GM20000 (cell line): Measurements from ENCODE around the gene ADARB2.

Source experiments
- DNase-seq: peaks from one replicate; pipeline ENCODE4 v3.0.0; 2012; ENCODE audit warnings: low spot score
- TF ChIP-seq, protein P1 (sequence below): IDR thresholded peaks from 2 replicates; pipeline ENCODE4 v1.5.1; 2012; ENCODE audit warnings: mild to moderate bottlenecking, control low read depth; ENCODE audit errors: extremely low read depth, missing control alignments

Gene ADARB2

DNA sequence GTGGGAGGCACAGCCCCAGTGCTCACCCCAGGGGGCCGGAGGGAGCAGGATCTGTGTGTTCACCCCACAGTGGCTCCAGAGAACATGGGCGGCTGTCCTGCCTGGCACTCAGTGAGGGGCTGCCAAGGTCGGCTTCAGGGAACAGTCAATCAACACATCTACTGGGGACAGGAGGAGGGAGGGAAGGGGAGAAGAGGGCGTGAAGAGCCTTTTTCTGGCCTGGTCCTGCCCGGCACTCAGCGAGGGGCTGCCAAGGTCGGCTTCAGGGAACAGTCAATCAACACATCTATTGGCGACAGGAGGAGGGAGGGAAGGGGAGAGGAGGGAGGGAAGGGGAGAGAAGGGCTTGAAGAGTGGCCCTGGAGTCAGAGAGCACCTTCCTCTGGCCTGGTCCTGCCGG is 184.9 kb downstream of the ADARB2 start:
- DNase-seq, result no peak
- TF ChIP-seq, protein P1, sequence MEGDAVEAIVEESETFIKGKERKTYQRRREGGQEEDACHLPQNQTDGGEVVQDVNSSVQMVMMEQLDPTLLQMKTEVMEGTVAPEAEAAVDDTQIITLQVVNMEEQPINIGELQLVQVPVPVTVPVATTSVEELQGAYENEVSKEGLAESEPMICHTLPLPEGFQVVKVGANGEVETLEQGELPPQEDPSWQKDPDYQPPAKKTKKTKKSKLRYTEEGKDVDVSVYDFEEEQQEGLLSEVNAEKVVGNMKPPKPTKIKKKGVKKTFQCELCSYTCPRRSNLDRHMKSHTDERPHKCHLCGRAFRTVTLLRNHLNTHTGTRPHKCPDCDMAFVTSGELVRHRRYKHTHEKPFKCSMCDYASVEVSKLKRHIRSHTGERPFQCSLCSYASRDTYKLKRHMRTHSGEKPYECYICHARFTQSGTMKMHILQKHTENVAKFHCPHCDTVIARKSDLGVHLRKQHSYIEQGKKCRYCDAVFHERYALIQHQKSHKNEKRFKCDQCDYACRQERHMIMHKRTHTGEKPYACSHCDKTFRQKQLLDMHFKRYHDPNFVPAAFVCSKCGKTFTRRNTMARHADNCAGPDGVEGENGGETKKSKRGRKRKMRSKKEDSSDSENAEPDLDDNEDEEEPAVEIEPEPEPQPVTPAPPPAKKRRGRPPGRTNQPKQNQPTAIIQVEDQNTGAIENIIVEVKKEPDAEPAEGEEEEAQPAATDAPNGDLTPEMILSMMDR, result no peak

DNA sequence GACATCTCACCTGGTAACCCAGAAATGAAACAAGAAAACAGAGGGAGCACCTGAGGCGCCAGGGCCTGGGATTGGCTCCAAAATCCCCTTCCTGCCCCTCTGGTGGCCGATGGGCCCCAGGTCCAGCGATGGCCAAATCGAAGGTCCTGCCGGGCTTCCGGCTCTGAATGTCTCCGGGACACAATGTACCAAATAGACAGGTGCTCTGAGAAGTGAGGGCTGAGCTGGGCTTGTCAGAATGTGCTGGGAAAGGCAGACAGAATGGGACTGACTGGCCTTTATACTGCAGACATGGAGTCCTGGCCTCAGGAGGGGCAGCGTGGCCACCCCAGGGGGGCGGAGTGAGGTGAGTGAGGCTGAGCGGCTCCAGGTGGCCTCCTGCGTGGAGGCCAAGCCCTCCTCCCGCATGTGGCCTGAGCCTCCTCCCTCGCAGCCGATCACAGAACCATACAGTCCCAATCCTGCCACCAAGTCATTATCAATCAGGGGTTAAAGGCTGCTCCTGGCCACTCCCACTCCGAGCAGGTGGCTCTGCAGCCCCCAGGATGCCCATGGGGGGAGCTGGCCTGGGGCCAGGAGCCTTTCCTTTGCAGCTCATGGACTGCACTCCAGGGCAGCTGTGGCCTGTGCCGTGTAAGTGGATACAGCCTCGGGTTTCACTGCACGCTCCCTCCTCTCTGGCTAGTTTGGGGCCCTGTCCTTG is 185.5 kb downstream of the ADARB2 start:
- DNase-seq, result no peak
- TF ChIP-seq, protein P1, result no peak

DNA sequence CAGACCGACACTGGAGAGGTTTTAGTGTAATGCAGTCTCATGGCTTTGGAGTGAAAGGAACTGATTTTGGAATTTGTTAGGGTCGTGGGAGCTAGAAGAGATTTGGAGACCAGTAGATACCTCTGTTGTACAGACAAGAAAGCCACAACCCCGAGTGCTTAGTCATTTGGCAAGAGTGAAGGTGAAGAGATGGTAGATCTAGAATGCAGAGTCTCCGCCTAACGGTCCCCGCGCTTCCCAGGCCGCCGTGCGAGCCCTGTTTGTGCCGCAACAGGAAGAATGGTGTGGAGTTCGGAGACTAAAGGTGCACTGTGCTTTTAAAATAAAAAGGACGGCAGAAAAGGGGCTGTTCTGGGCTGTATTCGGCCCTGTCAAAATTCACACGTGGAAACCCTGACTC is 186.7 kb downstream of the ADARB2 start:
- TF ChIP-seq, protein P1, result no peak
- no peak for DNase-seq

DNA sequence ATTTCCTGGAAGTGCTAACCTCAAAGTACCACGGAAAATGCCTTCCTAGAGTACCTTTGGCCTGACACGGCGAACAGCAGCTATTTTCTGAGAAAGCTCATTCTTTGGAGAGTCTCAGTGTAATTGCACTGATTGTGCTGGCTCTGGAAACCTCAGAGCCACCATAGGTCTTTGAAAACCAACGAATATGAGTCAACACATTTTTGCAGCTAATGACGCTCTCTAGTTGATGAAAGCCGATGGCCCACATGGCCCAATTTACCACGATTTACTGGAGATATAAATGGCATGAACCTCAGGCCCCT is 187.1 kb downstream of the ADARB2 start:
- no peak for DNase-seq
- TF ChIP-seq, protein P1, result no peak

DNA sequence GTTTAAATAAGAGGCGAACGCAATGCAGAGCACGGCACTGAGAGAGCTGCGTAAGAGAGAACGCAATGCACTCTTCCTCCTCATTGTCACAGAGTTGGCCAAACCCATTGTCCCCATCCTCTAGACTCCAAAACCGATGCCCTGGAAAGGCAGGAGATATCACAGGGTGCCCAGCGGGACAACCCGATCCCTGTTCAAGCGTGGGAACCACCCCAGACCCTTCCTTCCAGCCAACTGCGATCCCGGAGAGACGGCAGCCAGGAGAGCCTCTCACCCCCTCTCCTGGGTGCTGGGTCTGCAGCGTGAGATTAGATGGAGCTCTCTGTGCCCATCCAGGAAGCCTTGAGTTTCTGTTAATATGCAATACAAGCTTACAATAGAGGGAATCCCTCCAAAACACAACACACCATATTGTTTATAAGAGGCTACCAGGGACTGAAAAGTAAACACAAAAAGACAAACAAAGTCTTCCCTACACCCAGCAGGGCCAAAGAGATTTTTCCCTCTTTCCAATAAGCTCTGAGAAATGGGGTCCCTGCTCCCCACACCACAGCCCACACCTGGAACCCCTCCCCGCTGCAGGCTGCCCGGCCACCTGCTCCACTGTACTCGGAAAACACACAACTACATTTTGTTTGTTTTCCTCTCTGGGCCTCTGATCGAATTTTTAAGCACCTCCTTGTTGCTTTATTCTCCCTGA is 187.6 kb downstream of the ADARB2 start:
- no peak for DNase-seq
- TF ChIP-seq, protein P1, result no peak

DNA sequence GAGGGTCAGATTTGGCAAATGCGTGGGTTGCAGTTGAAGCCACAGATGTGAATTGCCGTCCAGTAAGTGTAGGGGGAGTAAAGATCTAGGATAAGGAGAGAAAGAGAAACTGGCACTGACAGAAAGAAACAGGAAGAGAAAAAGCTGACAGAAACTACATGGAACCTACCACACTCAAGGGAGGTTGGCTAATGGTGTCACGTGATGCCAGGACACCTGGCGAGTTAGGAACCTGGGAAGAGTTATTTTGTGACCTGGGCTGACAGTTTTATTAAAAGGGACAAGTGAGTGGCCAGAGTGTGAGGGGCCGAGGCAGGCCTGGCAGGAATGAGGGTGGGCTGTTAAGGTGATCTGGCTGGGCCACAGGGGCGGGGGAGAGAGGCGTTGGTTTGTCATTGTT is 188.7 kb downstream of the ADARB2 start:
- no peak for DNase-seq
- TF ChIP-seq, protein P1, result no peak

DNA sequence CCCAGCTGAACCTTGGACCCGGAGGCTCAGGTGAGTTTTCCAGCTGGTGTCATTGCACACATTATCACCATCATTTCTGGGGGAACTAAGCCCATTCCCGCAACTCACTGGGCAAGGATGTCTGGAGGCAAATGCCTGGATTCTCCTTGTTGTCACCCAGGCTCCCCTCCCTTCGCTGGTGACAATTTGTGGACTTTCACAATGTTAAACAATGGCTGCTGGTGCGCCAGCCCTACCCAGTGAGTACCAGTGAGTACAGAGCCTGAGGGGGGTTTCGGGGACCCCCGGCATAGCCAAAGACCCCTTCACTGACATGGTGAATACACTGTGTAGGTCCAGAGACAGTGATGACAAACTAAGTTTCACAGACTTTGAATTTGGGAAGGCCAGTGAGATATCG is 189.2 kb downstream of the ADARB2 start:
- TF ChIP-seq, protein P1, result no peak
- no peak for DNase-seq
